ENCODE data around the gene GATA5.

Gene GATA5

DNA sequence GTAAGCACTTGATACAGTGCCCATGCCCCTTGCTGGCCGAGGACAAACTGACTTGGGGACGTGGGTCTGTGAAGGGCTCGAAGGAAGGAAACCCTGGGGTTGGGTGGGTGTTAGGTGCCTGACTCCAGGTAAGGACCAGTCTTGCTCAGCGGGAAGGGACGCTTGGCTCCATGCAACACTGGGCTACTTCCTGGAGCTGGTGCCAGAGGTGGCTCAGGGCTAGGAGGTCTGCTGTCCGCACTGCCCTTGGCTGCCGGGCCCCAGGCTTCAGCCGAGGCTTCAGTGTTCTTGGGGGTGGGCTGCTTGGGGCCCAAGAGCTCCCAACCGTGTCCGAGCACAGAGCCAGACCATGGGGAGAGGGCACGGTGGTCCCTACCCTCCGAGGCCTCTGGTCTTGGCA is 5.3 kb downstream of the GATA5 start:
- no peak for DNase-seq

- DNase-seq = no peak
Measured at GRCh38 chr20:62470001-62470400, 5.8 kb downstream of the GATA5 start.

- DNase-seq = no peak
Measured at GRCh38 chr20:62469352-62469751, 6.4 kb downstream of the GATA5 start.

- DNase-seq = no peak
Measured at GRCh38 chr20:62466806-62467537, 8.8 kb downstream of the GATA5 start.

GRCh38 chr20:62466072-62466760 is 9.6 kb downstream of the GATA5 start:
- no peak for DNase-seq

DNA sequence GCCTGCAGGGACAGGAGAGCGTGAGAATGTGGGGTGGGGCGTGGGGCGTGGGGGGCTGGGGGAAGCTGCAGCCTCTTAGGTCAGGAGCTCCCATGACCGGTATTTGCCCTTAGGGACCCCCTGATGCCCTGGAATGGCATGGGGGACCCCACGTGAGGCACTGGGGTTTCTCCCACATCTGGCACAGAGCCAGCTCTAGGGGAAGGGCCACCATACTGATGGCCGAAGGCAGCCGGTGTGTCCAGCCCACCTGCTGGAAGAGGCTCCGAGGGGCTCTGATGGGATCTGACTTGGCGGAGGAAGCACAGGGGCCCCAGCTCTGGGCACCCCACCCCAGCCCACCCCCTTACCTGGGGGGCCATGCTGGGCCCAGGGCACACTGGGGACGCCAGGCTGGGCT is 10.8 kb downstream of the GATA5 start:
- DNase-seq = no peak

DNA sequence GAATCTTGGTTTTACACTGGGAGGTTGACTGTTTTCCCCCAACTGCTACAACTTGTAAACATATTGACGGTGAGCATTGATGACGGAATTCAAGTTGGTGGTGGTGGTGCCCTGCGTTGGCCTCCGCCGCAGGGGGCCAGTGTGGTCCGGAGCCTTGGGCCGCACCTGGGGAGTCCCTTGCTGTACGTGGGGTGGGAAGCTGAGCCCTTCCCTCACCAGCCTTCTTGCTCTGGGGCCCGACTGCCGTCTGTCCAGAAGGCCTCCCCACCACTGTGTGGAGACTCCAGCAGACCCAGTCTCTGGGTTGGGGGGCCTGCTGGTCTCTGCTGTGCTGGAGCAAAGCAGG is 11.4 kb downstream of the GATA5 start:
- no peak for DNase-seq

- no peak for DNase-seq
Measured at GRCh38 chr20:62463651-62464424, 12.0 kb downstream of the GATA5 start.

- no peak for DNase-seq
Measured at GRCh38 chr20:62462976-62463592, 12.7 kb downstream of the GATA5 start.

GRCh38 chr20:62461834-62462233 is 14.0 kb downstream of the GATA5 start:
- no peak for DNase-seq

GRCh38 chr20:62461157-62461556 is 14.6 kb downstream of the GATA5 start:
- DNase-seq = no peak

DNA sequence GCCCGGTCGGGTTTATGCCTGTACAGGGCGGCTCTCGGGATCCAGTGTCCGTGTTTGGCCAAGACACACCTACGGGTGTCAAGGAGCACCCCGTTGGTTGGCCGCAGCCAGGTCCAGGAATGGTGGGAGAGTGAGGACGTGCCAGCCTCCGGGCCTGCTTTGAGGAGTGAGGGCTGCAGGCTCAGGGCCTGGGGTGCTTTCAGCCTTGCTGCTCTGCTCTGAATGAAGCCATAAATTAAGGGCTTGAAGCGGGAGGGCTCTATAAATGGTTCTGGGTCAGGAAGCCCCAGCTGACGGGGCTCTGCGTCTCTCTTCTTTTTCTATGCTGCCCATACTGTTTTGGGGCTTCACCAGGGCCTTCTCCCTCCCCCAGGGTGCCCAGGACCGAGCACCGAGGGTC is 15.1 kb downstream of the GATA5 start:
- no peak for DNase-seq

DNA sequence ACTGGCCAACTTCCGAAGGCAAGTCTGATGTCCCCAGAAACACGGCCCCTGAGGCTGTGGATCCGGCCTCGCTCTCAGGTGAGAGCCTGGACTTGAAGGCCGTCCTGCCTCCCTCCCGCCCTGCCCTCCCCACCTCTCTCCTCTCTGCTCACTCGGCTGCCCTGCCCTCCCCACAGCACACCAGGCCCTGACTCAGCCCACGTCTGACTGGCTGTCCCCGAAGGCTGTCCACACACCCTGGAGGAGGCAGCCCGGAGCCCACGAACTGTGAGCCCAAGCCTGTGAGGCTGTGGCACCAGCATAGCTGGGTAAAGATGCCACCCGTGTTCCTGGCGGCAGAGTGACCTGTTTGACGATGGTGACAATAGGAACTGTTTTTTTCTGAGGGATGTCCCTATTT is 16.3 kb downstream of the GATA5 start:
- no peak for DNase-seq

GRCh38 chr20:62458275-62459251 is 17.2 kb downstream of the GATA5 start:
- no peak for DNase-seq

GRCh38 chr20:62457831-62458230 is 18.0 kb downstream of the GATA5 start:
- no peak for DNase-seq

DNA sequence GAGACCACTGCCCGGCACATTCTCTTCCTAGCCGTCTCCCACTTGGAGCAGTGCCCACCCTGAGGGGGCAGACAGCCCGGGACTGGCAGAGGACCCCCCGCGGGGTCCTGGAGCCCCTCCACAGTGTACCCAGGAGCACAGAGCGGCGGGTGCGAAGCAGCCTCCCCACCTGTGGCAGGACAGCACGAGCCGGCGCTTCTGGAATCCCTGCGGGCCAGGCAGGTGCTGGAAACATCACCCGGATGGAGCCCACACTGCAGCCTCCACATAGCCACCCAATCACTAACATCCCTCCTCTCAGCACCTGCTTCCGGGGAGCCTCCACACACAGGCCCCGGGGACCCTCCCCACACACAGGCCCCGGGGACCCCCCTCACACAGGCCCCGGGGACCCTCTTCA is 18.7 kb downstream of the GATA5 start:
- no peak for DNase-seq

DNA sequence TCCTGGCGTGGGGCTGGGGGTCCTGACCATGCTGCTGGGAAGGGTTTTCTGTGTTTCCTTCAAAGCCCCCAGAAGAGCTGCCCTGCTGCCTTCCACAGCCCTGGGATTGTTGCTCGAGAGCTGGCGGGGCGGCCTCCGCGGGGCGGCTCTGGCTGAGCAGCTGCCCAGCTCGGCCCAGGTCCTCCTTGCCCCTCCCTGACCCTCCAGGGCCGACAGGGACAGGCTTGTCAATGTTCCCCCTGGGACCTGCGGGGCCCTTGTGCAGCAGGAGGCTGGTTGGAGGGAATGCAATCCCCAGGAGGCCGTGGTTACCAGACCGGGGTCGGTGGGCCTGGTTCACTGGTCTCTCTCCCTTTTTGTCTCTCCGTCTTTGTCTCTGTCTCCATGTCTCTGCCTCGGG is 19.9 kb downstream of the GATA5 start:
- no peak for DNase-seq

DNA sequence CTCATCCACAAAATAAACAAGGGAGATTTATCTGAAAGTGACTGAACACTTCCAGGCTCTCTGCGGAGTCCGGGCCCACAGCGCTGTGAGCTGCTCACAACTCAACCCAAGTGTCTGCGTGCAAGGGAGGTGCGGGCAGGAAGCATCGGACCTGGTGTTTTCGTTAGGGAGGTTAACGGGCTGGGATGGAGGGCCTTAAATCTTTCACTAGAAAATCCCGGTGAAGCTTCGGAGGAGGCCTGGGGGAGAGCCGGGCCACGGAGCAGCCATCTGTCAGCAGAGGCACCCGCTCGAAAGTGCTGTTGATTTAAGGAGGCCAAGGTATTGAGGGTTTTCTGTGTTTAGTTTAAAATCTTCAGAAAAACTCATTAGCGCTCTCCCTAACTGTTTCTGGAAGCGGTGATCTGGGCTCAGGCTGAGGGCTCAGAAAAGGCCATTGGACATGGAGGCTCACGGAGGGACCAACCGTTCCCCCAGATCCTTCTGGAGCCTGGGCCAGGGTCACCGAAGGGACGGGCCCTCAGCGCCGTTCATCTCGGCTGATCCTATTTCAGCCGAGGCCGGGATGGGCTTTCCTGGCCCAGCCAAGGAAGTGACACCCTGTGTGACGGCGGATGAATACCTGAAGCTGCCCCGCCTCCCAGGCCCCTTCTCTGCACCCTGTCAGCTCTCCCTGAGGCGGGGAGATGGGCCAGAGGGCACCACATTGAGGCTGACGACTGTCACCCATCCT is 20.7 kb downstream of the GATA5 start:
- no peak for DNase-seq

- DNase-seq = no peak
Measured at GRCh38 chr20:62453186-62453808, 22.5 kb downstream of the GATA5 start.

DNA sequence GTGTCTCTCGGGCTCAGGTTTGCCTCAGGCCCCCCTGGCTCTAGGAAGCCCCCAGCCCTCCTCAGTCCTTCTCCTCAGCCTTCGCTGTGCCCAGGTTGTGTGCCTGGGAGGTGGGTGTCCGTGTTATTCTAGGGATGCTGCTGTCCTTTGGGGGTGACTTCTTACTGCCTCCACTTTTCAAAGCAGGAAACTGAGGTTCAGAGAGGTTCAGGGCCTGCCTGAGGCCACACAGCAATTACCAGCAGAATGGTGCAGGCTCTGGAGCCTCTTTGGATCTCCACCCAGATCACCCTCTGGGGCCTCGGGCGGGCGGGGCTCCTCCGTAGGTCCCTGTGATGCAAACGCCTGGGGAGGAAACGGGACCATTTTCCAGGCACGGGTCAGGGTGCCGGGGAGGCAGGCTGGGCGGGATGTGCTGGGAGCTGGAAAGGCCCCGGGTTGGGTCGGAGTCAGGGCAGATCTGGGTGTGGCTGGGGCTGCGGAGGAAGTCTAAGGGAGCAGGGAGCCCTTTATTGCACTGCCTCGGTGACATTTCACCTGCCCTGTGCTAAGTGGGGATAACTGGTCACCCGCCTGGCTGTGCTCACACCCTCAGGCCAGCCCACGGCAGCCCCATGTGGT is 23.2 kb downstream of the GATA5 start:
- DNase-seq = no peak

- no peak for DNase-seq
Measured at GRCh38 chr20:62451970-62452369, 23.8 kb downstream of the GATA5 start.
